Stimulated activated CD4-positive, alpha-beta T cell treated with anti-CD3 and anti-CD28 coated beads, Interleukin-15, amount 100 ng/mL, for 48 hours (primary cell): ENCODE data around the gene S100A7.

ENCODE experiments used
- DNase-seq, 2 donors: peaks; one replicate each; pipeline ENCODE4 v3.0.0-alpha.2; 2020; ENCODE audit warnings: low read depth in 2 of 2

Gene S100A7

GRCh38 chr1:153460551-153460950 lies at the start of gene S100A7:
S100A7 (minus strand) TSS chr1:153460651; CDS start chr1:153459013, 1,638 bp downstream.
- DNase-seq, result no peak

GRCh38 chr1:153509729-153510354 lies 49.4 kb upstream of the S100A7 start:
- DNase-seq, result peak; percentile 54 to 60

GRCh38 chr1:153509036-153509435 lies 48.6 kb upstream of the S100A7 start:
- DNase-seq, result no peak

- no peak for DNase-seq
Measured at GRCh38 chr1:153507926-153508583, 47.6 kb upstream of the S100A7 start.

GRCh38 chr1:153506831-153507413 lies 46.5 kb upstream of the S100A7 start:
- DNase-seq, result no peak

GRCh38 chr1:153506386-153506785 lies 45.9 kb upstream of the S100A7 start:
- DNase-seq, result no peak

GRCh38 chr1:153505576-153505975 lies 45.1 kb upstream of the S100A7 start:
- DNase-seq, result no peak

GRCh38 chr1:153503766-153504165 lies 43.3 kb upstream of the S100A7 start:
- no peak for DNase-seq

GRCh38 chr1:153498746-153499145 lies 38.3 kb upstream of the S100A7 start:
- DNase-seq, result no peak

GRCh38 chr1:153495536-153495935 lies 35.1 kb upstream of the S100A7 start:
- DNase-seq, result no peak

GRCh38 chr1:153494976-153495535 lies 34.6 kb upstream of the S100A7 start:
- peak; percentile 66 to 70 for DNase-seq

GRCh38 chr1:153493343-153493960 lies 33.0 kb upstream of the S100A7 start:
- DNase-seq, result no peak

GRCh38 chr1:153490272-153491051 lies 30.0 kb upstream of the S100A7 start:
- DNase-seq, result no peak

GRCh38 chr1:153488731-153489130 lies 28.3 kb upstream of the S100A7 start:
- no peak for DNase-seq

GRCh38 chr1:153487707-153488106 lies 27.3 kb upstream of the S100A7 start:
- DNase-seq, result no peak

- DNase-seq, result no peak
Measured at GRCh38 chr1:153485863-153486262, 25.4 kb upstream of the S100A7 start.

GRCh38 chr1:153483776-153484175 lies 23.3 kb upstream of the S100A7 start:
- DNase-seq, result no peak

GRCh38 chr1:153481124-153481523 lies 20.7 kb upstream of the S100A7 start:
- DNase-seq, result no peak

GRCh38 chr1:153478692-153479618 lies 18.5 kb upstream of the S100A7 start:
- no peak for DNase-seq

GRCh38 chr1:153478047-153478691 lies 17.7 kb upstream of the S100A7 start:
- no peak for DNase-seq
